ENCODE measurements around the gene NFKB2.

NFKB2 gene

DNA sequence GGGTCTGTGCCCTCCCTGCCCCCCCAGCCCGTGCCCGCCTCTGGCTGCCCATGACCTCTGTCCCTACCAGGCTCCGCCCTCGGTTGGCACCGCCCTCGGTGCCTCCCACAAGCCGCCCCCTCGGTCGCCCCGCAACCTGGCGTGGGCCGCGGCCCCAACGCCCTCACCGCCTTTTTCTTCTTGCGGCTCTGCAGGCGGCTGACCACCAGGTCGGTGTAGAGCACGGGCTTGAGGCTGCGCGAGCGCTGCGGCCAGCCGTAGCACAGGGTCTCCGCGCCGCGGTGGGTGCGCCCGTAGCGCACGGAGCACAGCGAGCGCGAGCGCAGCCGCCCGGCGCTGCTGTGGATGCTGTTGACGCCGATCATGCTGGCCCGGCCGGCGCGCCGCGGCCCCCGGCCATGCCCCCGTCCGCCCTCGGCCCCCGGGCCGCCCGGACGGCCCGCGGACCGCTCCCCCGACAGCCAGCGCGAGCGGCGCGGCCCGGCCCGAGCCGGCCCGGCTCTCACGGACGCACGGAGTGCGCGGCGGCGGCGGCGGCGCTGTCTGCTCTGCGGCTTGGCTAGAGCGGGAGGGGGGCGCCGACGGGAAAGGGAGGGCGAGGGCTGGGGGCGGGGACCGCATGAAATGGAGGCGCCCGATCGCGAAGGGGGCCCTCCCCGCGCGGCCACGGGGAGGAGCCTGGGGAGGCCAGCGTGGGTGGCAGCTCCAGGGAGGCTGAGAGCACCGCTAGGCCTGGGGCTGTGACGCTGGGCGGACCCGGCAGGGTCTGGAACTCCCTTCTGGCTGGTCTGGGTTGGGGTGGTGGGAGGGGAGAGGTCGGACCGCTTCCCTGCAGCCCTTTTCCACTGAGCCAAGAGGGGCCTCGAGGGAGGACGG lies 13.5 kb downstream of the NFKB2 start:
- peaks cover 41 to 62% of the 10 kb centered on the region in 2 donors for H3K27me3 Mint-ChIP-seq
- peak overlapping the region; percentile 82 for H3K27ac Mint-ChIP-seq
- H3K36me3 Mint-ChIP-seq, result peaks cover 6 to 14% of the 10 kb centered on the region in 2 donors
- H3K4me3 Mint-ChIP-seq, result peak overlapping the region; percentile 66 to 83
- DNase-seq (peak; percentile 53), ATAC-seq (replicated peaks) (peak; percentile 49 to 58)
- no peaks in the 10 kb centered on the region for H3K9me3 Mint-ChIP-seq
- peaks cover 37 to 60% of the 10 kb centered on the region in 2 donors for H3K4me1 Mint-ChIP-seq

DNA sequence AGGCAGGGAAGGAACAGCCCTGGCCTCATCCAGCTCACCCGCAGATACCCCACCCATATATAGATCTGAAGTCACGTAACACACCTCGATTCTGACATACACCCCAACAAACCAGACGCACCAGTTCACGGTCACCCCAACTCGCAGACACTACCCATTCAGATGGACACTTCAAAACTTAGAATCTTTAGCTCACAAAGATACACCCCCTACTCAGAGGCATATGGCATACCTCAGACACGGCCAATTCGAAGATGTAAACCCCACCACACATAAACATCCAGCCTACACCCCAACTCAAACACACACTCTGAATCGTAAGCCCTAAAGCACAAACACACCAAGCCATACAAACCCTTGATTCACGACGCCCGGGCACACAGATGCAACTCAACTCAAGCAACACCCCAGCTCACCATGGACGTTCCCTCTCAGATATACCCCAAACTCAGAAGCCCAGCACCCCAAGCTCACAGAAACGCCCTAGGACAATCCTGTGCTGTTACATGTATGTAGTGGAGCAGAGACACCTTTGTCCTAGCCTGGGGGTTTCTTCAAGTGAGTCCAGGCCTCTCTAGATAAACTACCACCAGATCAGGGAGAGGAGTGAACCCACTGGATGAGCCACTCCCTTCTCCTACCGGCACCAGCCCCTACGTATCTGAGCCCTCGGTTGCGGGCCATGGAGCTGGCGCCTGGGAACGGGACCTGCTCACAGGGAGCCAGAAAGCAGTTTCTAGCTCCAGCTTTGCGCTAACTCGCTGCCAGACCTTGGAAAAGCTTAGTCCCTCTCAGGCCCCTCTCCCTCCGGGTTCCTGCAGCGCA lies 14.3 kb downstream of the NFKB2 start:
- Mint-ChIP-seq H3K27ac (peak overlapping the region; percentile 60), H3K27me3 (peaks cover 49 to 70% of the 10 kb centered on the region in 2 donors)
- no peak for ATAC-seq (replicated peaks)

GRCh38 chr10:102410429-102411073 lies 15.0 kb downstream of the NFKB2 start:
- no peaks in the 10 kb centered on the region for H3K9me3 Mint-ChIP-seq
- peak overlapping the region; percentile 66 to 83 for H3K4me3 Mint-ChIP-seq
- H3K36me3 Mint-ChIP-seq, result peaks cover 2% of the 10 kb centered on the region in 2 donors
- ATAC-seq (replicated peaks) (no peak), DNase-seq (no peak)
- peaks cover 37 to 56% of the 10 kb centered on the region in 2 donors for H3K4me1 Mint-ChIP-seq
- H3K27ac Mint-ChIP-seq, result no peak overlapping the region
- peaks cover 54 to 74% of the 10 kb centered on the region in 2 donors for H3K27me3 Mint-ChIP-seq

More for the DNA sequence above, 14.3 kb downstream of the NFKB2 start:
- Mint-ChIP-seq H3K36me3 (peaks cover 3 to 7% of the 10 kb centered on the region in 2 donors), H3K4me3 (peak overlapping the region; percentile 66 to 83), H3K9me3 (no peaks in the 10 kb centered on the region), H3K4me1 (peaks cover 37 to 61% of the 10 kb centered on the region in 2 donors)
- no peak for DNase-seq

- peak overlapping the region; percentile 66 to 76 for H3K4me3 Mint-ChIP-seq
- no peak for DNase-seq
- ATAC-seq (replicated peaks), result no peak
- H3K36me3 Mint-ChIP-seq, result no peaks in the 10 kb centered on the region
- H3K27ac Mint-ChIP-seq, result no peak overlapping the region
- H3K4me1 Mint-ChIP-seq, result peaks cover 34 to 47% of the 10 kb centered on the region in 2 donors
- H3K9me3 Mint-ChIP-seq, result no peaks in the 10 kb centered on the region
- peaks cover 65 to 85% of the 10 kb centered on the region in 2 donors for H3K27me3 Mint-ChIP-seq
Measured at GRCh38 chr10:102411341-102412255, 16.1 kb downstream of the NFKB2 start.

DNA sequence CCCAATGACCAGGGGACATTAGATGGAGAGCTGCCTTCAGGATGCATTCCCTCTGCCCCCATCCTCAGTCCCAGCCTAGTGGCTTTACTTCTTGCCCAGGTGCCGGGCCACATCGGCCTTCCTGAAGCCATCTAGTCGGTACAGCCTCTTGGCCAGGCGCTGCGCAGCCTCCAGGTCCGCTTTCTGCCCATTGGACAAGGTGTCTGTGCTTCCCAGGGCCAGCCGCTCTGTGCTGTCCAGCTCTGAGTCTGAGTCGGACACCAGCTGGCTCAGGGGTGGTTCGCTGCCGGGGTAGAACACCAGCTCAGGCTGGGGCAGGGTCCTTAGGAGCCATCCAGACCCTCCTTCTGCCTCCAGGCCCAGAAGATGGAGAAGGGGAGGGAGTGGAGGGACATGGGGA lies 16.8 kb downstream of the NFKB2 start:
- Mint-ChIP-seq H3K9me3 (no peaks in the 10 kb centered on the region), H3K27ac (no peak overlapping the region), H3K27me3 (peaks cover 72 to 85% of the 10 kb centered on the region in 2 donors), H3K4me1 (peaks cover 32 to 45% of the 10 kb centered on the region in 2 donors), H3K4me3 (no peak overlapping the region), H3K36me3 (no peaks in the 10 kb centered on the region)
- DNase-seq (no peak), ATAC-seq (replicated peaks) (no peak)

DNA sequence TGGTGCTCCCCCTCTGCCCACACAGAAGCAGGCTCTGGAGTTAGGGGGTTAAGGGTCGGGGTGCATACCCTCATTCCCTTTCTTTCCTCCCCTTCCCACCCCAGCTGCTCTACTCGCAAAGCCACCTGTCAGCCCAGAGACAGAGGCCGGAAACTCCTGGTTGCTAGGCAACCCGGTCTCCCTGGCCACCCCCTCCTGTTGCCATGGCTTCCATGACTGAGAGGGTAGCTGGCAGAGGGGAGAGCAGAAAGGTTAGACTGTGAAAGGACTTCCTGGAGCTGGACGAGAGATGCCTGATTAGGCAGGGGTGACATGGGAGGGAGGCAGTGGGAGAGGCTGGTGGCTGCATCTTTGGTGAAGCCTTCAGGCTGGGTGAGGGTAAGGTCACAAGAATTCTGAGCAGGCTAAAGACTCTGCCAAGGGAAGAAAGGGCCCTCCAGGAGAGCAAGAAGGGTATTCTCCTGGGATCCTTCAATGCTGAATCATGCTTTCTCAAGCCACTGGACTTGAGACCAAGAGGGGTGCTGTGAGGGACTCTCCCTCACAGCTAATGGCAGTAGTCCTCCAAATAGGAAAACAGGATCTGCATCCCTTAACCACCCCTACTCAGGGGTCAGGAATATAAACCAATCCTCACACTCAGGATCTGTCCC lies 17.7 kb downstream of the NFKB2 start:
- no peak for DNase-seq
- Mint-ChIP-seq H3K4me3 (no peak overlapping the region), H3K36me3 (no peaks in the 10 kb centered on the region), H3K27ac (no peak overlapping the region), H3K4me1 (peaks cover 27 to 47% of the 10 kb centered on the region in 2 donors), H3K27me3 (peaks cover 74 to 85% of the 10 kb centered on the region in 2 donors), H3K9me3 (no peaks in the 10 kb centered on the region)
- peak; percentile 38 to 41 for ATAC-seq (replicated peaks)

DNA sequence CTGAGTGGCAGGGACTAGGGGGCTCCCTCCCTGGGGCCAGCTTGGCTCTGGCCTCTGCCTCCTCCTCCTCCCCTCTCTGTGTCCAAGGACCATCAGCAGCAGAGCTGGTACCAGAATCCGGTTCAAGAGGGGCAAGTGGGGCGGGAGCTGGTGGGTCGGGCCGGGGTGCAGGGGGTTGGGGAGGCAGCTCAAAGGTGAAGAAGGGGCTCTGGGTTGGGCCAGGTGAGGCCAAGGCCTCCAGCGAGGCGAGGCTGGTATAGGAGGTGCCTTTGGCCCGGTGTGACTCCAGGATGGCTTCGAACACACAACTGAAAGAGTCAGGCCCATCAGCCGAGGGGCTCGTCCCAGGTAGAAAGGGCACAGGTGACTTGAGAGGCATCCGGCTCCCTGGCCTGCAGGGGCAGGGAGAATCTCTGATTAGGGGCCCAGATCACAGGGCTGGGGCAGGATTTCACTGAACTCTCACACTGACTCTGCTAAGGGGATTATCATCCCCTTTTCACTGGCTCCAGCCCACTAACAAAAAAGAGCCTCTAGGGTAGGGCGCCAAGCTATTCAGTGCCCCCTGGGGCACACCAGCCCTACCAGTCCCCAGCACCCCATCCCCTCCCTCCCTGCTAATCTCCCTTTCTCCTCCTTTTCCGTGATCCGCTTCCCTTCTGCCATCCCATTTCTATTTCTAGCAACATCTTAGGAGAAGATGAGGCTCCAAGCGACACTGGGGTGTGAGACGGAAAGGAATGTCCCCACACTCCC lies 18.5 kb downstream of the NFKB2 start:
- peaks cover 74 to 85% of the 10 kb centered on the region in 2 donors for H3K27me3 Mint-ChIP-seq

GRCh38 chr10:102414749-102415148 lies 19.2 kb downstream of the NFKB2 start:
- DNase-seq (no peak), ATAC-seq (replicated peaks) (no peak)
- Mint-ChIP-seq H3K27ac (no peak overlapping the region), H3K9me3 (no peaks in the 10 kb centered on the region), H3K4me3 (no peak overlapping the region), H3K4me1 (peaks cover 26 to 45% of the 10 kb centered on the region in 2 donors), H3K36me3 (no peaks in the 10 kb centered on the region), H3K27me3 (peaks cover 72 to 84% of the 10 kb centered on the region in 2 donors)

More for the DNA sequence above, 18.5 kb downstream of the NFKB2 start:
- no peaks in the 10 kb centered on the region for H3K9me3 Mint-ChIP-seq
- peaks cover 26 to 43% of the 10 kb centered on the region in 2 donors for H3K4me1 Mint-ChIP-seq
- DNase-seq (no peak), ATAC-seq (replicated peaks) (no peak)
- H3K4me3 Mint-ChIP-seq, result no peak overlapping the region
- no peaks in the 10 kb centered on the region for H3K36me3 Mint-ChIP-seq
- H3K27ac Mint-ChIP-seq, result no peak overlapping the region

- DNase-seq (no peak), ATAC-seq (replicated peaks) (no peak)
- Mint-ChIP-seq H3K27ac (no peak overlapping the region), H3K4me3 (no peak overlapping the region), H3K36me3 (peaks cover 0 to 4% of the 10 kb centered on the region in 2 donors), H3K27me3 (peaks cover 61 to 71% of the 10 kb centered on the region in 2 donors), H3K9me3 (no peaks in the 10 kb centered on the region), H3K4me1 (peaks cover 18 to 45% of the 10 kb centered on the region in 2 donors)
Measured at GRCh38 chr10:102416283-102416682, 20.8 kb downstream of the NFKB2 start.

DNA sequence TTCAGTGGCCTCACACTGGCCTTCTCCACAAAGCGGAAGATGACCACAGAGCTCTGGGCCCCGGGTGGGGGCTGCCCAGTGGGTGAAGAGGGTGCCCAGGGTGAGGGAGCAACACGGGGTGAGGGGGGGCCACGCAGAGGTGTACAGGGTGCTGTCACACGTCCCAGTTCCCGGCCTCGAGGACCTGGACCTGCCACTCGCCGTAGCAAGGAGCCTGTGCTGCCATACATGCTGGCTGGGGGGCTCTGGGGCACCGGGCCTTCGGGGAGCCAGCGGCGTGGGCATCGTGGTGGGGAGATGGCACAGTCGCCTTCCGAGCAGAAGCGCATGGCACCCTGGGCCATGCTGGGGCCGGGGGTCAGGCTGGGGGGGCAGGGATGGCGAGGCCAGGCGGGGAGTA lies 21.2 kb downstream of the NFKB2 start:
- Mint-ChIP-seq H3K4me1 (peaks cover 17 to 41% of the 10 kb centered on the region in 2 donors), H3K36me3 (peaks cover 0 to 4% of the 10 kb centered on the region in 2 donors), H3K9me3 (no peaks in the 10 kb centered on the region), H3K4me3 (no peak overlapping the region), H3K27ac (no peak overlapping the region), H3K27me3 (peaks cover 57 to 67% of the 10 kb centered on the region in 2 donors)
- no peak for DNase-seq
- no peak for ATAC-seq (replicated peaks)

DNA sequence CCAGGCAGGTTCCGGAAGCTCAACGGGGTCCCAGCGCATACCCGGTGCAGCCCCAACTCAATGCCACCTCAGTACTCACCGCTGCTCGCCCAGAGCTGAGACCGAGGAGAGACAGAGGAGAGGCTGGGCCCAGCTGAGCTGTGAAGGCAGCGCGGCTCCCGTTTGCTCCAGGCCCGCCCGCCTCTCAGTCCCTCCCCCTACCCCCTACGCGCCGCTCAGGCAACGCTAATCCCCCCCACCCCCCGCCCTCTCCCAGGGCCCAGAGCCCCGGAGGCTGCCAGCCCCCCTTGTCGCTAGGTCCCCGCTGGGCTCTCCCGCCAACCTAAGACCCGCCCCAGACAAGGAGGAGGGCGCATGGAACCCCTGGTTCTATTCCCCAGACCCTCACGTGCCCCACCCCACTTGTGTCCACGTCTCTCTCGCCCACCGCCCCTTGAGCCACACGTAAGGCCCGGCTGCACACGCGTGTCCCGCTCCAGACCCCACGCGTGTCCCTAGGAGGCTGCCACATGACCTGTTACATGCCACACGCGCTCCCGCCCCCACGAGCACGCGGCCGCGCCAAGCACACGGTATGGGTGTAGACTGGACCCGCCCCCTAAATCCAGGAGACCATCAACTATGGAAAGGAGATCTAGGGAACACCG lies 23.2 kb downstream of the NFKB2 start, which contains the start of gene PSD:
Gene PSD (minus strand): TSS at position 164 of the 647 bp plus-strand sequence. CDS start 1,747 bp downstream, outside the sequence.
- Mint-ChIP-seq H3K27ac (peak within 1 kb of the TSS; percentile 88), H3K36me3 (peaks cover 4 to 15% of the 10 kb centered on the region in 2 donors), H3K4me3 (peak within 1 kb of the TSS; percentile 98 to 100), H3K27me3 (peaks cover 47% of the 10 kb centered on the region in 2 donors), H3K9me3 (no peaks in the 10 kb centered on the region), H3K4me1 (peaks cover 19 to 48% of the 10 kb centered on the region in 2 donors)
- no peak for ATAC-seq (replicated peaks)
- no peak for DNase-seq
